GM18951 (cell line): Measurements from ENCODE around the gene NT5DC3.

Experiments
- POLR2A ChIP-seq: IDR thresholded peaks from 4 replicates; pipeline ENCODE4 v1.6.1; 2011; ENCODE audit warnings: mild to moderate bottlenecking; ENCODE audit not compliant: insufficient read length, insufficient read depth; ENCODE audit errors: extremely low read depth
- in situ Hi-C: fragments of 300-500 bp; cut with MboI; formaldehyde crosslinking; loops from one replicate; pipeline ENCODE4 v1.12.0; 2022; ENCODE audit warnings: low sequenced_read_pairs, mixed read lengths, inconsistent platforms; ENCODE audit not compliant: unreplicated experiment

Gene NT5DC3

DNA sequence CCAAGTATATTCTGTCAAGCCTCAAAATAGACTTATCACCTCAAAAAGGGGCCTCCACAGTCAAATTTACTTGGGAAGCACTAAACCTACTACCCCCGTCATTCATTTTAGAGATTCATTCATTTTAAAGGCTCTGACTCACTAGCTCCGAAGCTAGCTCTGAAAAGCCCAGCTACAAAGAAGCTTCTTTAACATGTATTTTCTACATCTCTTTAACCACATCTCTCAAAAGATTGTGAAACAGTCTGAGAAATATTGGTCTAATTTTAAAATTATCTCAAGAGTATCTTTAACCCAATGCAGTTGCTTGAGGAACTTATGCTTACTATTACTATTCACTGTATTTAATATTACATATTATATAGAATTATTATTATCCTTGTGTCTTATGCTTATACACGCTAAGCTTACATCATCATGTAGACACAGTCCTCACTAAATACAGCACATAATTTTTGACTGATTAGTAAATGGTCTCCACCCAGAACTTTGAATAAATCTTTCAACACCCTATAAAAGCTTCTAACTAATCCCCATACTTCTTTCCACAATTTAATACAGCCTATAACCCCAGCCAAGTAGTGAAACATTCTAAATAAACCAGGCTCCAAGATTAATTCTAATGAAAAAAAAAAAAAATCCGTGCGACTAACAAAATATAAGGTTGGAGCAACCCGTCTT is 7.8 kb downstream of the NT5DC3 start:
- in situ Hi-C loops: no loop called here
- no peak for TF ChIP-seq POLR2A

- in situ Hi-C loops: no loop called here
- no peak for TF ChIP-seq POLR2A
Observed at GRCh38 chr12:103832048-103832997, 8.7 kb downstream of the NT5DC3 start.

- in situ Hi-C loops: no loop called here
- TF ChIP-seq POLR2A: no peak
Observed at GRCh38 chr12:103830730-103831320, 10.2 kb downstream of the NT5DC3 start.

- in situ Hi-C loops: no loop called here
- no peak for TF ChIP-seq POLR2A
Observed at GRCh38 chr12:103830025-103830725, 10.9 kb downstream of the NT5DC3 start.

DNA sequence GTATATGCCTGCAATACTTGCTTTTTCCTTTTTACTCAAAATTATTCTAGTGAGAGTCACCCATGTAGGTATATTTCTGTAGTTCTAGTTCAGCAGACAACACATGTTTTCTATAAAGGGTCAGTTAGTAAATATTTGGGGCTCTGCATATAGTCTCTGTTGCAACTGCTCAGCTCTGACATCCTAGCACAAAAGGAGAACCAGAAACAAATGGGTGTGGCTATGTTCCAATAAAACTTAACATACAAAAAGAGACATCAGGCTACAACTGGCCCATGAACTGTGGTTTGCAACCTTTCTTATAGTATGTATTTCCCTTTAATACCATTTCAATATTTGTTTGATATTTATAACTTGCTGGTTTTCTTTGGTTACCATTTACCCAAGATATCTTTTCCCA is 11.9 kb downstream of the NT5DC3 start:
- no peak for TF ChIP-seq POLR2A
- in situ Hi-C loops: no loop called here

GRCh38 chr12:103827911-103828391 is 13.1 kb downstream of the NT5DC3 start:
- in situ Hi-C loops: no loop called here
- no peak for TF ChIP-seq POLR2A

GRCh38 chr12:103824845-103825244 is 16.2 kb downstream of the NT5DC3 start:
- TF ChIP-seq POLR2A: no peak
- in situ Hi-C loops: no loop called here

GRCh38 chr12:103824290-103824689 is 16.7 kb downstream of the NT5DC3 start:
- in situ Hi-C loops: no loop called here
- TF ChIP-seq POLR2A: no peak

- in situ Hi-C loops: no loop called here
- TF ChIP-seq POLR2A: no peak
Observed at GRCh38 chr12:103823871-103824270, 17.2 kb downstream of the NT5DC3 start.

DNA sequence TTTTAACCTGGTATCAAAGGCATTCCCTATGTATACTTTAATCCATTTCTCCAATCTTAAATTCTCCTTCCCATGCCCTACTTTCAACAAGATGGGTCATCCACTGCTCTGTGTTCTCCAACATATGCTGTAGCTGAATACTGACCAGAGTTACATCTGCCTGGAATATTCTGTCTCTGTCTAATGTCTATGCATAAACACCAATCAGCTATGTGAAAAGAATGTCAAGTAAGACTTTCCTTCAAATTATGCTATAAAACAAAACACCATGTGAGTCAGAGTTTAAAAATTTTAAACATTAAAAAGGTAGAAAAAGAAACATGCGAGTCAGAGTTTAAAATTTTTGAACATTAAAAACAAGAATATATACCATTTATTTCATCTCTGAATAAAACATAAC is 19.3 kb downstream of the NT5DC3 start:
- in situ Hi-C loops: no loop called here
- TF ChIP-seq POLR2A: no peak

DNA sequence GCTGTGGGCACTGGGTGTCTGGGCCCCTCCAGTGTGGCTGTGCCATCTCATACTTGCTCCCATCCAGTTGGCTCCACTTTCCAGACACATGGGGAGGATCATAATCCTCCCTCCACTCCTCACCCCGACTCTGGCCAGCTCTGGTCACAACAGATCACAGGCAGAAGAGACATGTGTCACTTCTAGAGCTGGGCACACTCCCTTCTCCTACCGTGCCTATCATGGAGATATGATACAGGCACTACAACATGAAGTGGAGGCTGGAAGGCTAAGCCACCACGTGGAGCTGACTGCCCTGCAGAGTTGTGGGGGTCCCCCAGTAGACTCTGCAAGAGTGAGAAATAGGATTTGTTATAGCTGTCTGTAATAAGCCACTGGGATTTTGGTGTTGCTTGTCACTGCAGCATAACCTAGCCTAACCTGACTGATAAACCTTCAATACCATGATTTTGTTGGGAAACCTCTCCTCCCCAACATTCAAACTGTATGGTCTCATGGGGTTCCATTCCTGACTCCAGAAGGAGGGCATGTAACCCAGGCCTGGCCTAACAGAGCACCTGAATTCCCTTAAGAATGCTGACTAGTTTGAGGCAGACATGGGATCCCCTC is 20.0 kb downstream of the NT5DC3 start:
- in situ Hi-C loops: no loop called here
- TF ChIP-seq POLR2A: no peak

DNA sequence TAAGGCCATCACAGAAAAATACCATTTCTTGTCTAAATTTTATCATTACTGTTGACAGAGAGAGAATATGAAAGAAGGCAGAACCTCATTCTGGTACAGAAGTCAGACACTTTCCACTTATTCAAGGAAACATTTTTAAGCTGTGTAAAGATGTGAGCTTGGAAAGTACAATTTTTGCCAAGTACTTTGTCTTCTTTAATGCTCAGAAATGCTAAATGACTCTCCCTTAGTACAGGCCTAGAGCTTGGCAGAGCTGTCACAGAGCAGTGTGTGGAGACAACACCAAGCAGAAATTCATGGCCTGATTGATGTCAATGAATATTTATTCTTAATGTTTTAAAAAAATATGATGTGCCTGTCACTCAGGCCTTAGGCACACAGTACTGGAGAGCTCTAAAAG is 20.7 kb downstream of the NT5DC3 start:
- TF ChIP-seq POLR2A: no peak
- in situ Hi-C loops: no loop called here
